ENCODE measurements around the gene WASL.
A peak's percentile ranks its signal among the peaks of the same experiment; 100 is the strongest.
"Not testable (repeated sequence)": the region's sequence is repeated elsewhere in the genome, so short reads cannot be mapped to it uniquely, and the experiment has no call there.

Gene WASL

DNA sequence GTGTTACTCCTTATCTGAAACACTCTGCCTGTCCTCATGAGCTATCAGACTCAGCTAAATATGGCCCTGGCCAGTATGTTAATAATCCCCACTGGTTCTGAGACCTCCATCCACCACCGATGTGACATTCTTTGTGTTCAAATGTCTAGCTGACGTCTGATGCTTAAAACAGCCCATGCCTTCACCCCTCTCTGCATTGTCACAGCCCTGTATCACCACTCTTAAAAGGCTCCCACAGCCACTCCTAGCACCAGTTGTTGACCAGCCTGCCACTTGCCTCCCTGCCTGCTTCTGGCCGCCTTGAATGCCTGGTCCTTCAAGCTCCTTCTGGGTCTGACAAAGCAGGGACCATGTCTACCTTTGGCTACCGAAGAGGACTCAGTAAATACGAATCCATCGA lies 93.2 kb downstream of the WASL start, which contains the start of gene LMOD2:
TSS of gene LMOD2 (plus strand) at position 253 of the 400 bp plus-strand sequence. CDS start at position 351, 98 bp downstream.
- DNase-seq, result no peak

DNA sequence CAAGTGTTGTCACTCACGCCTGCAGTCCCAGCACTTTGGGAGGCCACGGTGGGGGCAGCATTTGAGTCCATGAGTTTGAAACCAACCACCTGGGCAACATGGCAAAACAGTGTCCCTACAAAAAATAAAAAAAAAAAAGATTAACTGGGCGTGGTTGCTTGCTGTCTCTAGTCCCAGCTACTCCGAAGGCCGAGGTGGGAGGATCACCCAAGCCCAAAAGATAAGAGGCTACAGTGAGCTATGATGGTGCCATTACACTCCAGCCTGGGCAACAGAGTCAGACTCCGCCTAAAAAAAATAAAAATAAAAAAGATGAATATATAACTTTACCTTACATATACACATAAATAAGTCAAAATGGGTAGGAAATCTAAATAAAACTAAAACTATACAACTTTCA lies 95.6 kb downstream of the WASL start:
- DNase-seq, result no peak

DNA sequence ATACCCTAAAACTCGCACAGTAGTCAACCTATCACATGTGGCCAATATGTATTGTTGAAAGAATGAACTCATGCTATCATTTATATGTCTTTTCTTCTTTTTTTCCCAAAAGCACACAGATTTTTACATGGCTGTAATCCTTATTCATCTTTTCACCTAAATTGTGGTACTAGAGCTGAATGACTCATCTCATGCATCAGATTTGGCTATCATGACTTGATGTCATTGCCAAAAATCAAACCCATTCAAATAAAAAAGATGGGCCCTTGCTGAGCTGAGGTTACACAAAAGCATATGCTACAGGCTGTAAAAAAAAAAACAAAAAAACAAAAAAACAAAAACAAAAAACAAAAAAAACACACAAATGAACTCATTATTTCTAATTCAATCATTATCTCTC lies 96.4 kb downstream of the WASL start:
- DNase-seq, result no peak

DNA sequence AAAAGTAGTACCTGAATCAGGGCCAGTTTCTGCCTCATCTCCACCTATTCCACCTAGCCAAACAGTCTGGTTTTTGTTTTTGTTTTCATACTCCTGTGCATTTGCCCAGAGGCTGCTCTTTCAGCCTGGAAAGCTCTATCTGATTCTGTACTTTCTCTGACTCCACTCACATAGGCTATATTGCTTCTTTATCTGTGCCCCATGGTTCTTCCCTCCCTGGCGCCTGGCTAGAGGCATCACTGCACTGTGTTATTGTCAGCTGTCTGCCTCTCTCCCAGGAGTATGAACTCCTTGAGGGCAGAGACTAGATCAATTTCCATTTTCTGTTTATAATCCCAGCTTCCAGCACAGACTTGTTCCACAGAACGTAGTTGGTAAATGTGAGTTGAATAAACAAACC lies 98.2 kb downstream of the WASL start:
- DNase-seq, result no peak

DNA sequence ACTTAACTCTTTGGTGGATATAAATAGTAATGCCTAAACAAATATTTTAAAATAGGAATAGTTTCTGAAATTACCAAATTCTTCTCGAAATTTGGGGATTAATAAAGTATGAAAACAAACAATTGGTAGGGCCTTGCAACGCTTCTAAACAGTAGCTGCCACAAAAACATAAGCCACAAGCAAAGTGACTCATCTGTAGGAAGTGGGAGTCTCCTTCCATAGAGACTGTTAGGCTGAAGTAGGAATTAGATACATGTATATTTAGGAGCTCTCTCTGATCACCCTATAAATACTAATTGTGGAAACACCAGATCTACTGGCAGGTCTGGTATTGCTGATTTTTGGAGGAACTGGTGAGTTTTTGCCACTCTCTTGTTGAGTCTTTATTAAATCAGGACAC lies 98.8 kb downstream of the WASL start:
- no peak for DNase-seq

DNA sequence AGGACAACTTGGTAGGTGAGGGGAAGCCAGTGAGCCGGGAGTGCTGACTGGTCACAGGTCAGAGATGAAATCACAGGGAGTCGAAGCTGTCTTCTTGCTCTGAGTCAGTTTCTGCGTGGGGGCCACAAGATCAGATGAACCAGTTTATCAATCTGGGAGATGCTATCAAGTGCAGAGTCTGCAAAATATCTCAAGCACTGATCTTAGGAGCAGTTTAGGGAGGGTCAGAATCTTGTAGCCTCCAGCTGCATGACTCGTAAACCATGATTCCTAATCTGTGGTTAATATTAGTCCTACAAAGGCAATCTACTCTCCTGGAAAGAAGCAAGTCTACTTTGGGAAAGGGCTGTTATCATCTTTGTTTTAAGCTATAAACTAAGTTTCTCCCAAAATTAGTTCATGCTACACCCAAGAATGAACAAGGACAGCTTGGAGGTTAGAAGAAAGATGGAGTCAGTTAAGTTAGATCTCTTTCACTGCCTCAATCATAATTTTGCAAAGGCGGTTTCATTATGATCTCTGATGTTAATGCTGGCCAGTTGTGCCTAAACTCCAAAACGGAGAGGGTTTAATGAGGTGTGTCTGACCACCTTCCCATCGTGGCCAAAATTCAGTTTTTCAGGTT lies 101.6 kb downstream of the WASL start:
- no peak for DNase-seq

DNA sequence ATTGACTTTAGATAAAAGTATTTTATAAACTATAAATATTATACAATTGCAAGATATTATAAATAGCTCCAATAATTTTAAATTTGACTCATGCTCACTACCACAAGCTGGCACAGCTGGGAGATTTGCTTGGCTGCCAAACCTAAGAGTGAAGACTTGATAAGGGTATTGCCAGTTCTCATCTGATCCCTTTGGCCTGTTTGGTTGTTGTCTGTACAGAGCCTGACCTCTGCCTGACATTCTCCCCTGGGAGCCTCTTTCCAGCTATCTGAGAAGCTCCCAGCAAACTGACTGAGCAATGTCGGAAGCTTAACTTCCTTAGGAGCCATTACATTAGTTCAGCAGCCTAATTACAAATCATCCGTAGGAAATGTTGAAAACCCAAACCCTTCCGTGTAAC lies 103.3 kb downstream of the WASL start:
- DNase-seq, result peak; percentile 36

DNA sequence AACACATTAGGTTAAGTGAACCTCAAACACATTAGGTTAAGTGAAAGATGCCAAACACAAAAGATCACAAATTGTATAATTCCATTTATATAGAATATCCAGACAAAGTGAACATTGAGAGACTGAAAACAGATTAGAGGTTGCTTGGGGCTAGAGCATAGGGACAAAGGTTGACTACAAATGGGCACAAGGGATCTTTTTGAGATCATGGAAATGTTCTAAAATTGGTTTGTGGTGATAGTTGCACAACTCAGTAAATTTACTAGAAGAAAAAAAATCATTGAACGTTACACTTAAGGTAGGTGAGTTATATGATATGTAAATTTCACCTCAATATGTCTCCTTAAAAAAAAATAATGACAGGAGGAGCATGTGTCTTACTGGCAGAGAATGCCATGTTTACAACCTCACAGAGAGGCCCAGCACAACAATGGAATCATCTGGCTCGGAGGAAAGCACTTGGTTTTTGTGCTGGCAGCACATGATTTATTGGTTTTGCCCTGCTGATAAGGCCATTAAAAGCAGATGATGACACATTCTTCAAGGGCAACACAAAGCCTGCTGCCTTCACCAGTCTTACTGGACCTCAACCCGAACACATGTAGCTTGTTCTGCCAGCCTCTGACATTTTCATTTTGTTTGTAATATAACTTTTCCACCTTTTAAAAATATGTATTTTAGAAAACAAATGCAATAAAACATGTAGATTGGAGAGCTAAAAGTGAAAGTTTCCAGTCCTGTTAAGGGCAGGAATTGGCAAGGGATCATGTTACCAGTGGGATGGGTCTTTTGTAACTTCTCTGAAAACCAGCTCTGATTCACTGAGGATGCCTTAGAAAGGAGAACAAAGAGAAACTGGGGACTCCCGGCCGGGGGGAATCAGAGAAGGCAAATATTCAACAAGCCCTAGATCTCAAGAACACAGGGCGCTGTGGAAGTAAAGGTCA lies 105.0 kb downstream of the WASL start:
- DNase-seq, result peak; percentile 96

DNA sequence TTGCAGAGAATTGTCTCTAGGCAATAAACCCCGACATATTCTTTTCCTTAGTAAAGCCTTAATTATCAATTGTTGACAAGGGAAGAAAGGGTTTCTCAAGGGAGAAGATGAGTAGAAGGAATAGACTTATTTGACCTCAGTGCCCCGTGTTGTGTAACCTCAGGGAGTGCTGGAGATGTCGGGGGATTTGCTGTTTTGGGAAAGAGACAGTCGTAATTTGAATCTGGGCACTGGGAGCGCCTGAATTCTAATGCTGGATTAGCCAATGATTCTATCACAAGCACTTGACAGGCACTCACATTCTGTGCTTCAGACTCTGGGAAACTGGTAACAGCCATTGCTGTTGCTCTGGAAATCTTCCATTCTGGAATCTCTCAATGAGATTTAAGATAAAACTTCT lies 106.9 kb downstream of the WASL start:
- DNase-seq, result no peak

DNA sequence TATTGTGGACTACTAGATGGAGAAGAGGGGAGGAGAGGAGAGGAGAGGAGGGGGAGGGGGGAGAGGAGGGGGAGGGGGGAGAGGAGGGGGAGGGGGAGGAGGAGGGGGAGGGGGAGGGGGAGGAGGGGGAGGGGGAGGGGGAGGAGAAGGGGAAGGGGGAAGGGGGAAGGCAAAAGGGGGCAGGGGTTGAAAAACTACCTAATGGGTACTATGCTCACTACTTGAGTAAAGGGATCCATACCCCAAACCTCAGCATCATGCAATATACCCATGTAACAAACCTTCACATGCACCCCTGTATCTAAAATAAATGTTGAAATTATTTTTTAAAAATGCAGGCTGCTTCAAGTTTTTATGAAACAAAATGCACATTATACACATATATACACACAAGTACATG lies 108.2 kb downstream of the WASL start:
- DNase-seq, result no peak

DNA sequence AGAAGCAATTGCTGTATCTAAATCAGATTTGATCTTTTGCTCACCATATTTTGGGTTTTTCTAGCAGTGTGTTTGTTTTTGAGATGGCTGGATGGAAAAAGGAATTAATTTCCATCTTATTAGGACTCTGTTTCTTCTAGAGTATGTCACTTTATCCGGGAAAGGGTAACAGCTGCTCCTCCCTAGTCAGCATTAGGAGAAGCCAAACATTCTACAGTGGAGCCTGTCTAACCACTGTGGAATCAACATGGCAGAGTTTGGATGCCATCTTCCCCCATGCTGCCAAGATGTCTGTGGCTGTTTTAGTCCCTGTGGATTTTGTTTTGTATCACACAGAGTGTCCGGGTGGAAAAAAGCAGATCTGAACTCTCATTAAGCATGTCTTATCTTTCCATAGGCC lies 109.2 kb downstream of the WASL start:
- DNase-seq, result no peak

DNA sequence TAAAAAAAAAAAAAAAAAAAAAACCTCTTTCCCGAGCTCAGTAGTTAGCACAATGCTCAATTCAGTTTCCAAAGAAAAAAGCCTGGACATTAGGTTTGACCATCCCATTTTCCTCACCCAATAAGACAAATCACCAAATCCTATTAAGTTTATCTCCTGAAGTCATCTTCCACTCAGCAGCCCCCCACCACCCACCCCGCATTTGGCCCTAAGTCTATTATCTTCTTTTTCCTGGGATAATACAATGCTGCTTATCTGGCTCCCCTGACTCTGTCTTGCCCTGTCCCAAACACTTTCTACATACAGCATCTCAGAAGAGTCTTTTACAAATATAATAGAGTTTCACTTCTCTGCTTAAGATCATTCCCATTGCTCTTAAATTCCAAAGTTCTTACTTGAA lies 110.9 kb downstream of the WASL start:
- DNase-seq, result no peak

DNA sequence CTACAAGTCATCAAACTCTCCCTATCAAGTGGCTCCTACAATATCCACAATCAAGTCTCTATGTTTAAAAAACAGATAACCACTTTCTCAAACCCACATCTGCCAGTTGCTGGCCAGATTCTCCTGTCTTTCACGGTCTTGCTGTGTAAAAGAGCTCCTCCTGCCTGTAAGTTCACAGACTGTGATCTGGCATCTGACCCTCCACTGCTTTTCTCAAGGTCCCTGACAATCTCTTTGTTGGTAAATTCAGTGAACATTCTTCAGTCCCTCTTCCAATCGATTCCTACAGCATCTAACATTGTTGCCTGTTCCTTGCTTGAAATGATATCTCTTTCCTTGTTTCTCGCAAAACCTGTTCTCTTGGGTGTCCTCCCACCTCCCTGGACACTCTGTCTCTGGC lies 111.6 kb downstream of the WASL start:
- DNase-seq, result peak; percentile 27

DNA sequence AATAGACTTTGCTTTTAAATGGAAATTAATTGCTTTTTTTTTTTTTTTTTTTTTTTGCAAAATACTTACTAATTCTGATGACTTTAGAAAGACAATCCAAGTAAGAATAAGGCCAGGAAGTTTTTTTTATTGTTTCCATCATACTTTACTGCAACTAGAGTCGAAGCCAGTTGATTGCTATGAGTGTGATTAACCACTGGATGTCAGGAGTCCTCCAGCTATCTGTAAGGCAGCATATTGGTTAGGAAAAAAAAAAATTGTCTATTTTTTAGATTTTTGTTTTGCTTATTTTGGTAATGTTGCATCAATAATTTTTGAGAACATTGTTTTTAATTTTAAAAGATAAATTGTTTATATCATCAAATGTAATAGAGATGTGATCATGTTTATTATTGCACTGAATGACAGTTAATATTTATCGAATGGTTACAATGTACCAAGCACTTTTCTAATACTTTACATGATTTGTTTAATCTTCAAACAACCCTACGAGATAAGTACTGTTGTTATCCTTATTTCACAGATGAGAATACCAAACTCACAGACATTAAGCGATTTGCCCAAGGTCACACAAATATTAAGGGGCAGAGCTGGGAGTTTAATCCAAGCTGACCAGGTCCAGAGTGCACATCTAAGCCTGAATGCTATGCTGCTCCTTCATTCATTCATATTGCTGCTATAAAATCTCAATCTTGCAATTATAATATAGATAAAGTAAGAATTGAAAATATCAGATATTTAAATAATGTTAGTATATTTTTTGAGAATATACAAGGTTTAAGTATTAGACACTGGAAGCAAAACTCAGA lies 113.0 kb downstream of the WASL start:
- peak; percentile 67 for DNase-seq

DNA sequence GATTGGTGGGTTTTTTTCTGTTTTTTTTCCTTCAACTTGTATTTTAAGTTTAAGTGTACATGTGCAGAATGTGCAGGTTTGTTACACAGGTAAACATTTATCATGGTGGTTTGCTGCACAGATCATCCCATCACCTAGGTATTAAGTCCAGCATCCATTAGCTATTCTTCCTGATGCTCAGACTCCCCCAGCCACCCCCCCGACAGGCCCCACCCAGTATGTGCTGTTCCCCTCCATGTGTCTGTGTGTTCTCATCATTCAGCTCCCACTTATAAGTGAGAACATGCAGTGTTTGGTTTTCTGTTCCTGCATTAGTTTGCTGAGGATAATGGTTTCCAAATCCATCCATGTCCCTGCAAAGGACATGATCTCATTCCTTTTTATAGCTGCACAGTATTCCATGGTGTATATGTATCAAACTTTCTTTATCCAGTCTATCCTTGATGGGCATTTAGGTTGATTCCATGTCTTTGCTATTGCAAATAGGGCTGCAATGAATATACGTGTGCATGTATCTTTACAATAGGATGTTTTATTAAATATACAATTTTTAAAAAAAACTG lies 114.7 kb downstream of the WASL start:
- not testable (repeated sequence) for DNase-seq

DNA sequence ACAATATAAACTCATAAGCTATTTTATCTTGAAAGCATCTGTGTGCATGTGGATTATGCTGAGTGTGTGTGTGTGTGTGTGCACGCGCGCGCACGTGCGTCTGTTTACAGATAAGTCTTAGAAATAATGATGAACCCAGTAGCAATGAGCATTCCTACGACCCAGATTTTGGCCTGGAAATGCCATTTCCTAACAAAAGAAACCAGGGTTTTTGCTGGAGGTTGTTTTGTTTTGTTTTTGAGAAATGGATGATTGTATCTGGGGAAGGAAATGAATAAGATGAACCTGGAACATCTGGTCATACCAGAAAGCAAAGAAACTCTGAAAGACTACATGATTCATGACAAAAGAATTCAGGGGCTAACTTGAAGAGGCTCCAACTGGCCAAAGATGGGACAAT lies 115.2 kb downstream of the WASL start:
- DNase-seq, result no peak

DNA sequence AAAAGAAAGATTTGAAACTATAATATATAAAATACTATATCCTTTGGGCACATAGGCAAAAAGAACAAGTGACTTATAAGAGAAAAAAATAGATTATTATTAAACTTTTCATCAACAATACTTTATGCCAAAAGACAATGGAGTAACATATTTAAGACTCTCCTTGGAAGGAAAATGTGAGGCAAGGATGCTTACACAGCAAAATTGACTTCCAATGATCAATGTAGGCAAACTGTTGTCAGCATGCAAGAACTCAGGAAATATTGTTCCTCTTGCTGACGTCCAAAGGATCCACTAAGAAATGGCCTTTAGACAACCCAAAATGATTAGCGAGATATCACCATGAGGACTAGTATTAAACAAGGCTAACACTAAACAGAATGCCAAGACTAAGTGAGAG lies 116.0 kb downstream of the WASL start:
- DNase-seq, result no peak
